GM18517 (cell line): ENCODE measurements around the gene MAFG.

Experiments used
- ATAC-seq: cut with Tn5 transposase; IDR thresholded peaks from one replicate; pipeline ENCODE4 v1.9.1; 2021; ENCODE audit warnings: mild to moderate bottlenecking, moderate library complexity; ENCODE audit not compliant: unreplicated experiment

MAFG gene

GRCh38 chr17:81911277-81911961 lies 16.1 kb downstream of the MAFG start, which contains the start of gene PCYT2:
Gene PCYT2, minus strand, starts transcription at chr17:81911399. Its CDS starts 44 bp downstream, at chr17:81911355.
- ATAC-seq = peak; percentile 43

- peak; percentile 38 for ATAC-seq
These were observed 16.7 kb downstream of the MAFG start for GRCh38 chr17:81910840-81911276.

GRCh38 chr17:81909966-81910839 lies 17.3 kb downstream of the MAFG start:
- no peak for ATAC-seq

GRCh38 chr17:81909231-81909630 lies 18.3 kb downstream of the MAFG start:
- ATAC-seq = no peak

GRCh38 chr17:81908793-81909192 lies 18.7 kb downstream of the MAFG start:
- no peak for ATAC-seq

GRCh38 chr17:81907219-81908145 lies 20.1 kb downstream of the MAFG start:
- ATAC-seq = no peak

- no peak for ATAC-seq
These were observed 20.9 kb downstream of the MAFG start for GRCh38 chr17:81906476-81907218.

- ATAC-seq = no peak
These were observed 21.5 kb downstream of the MAFG start for GRCh38 chr17:81905993-81906392.

GRCh38 chr17:81905424-81905875 lies 22.1 kb downstream of the MAFG start:
- no peak for ATAC-seq

GRCh38 chr17:81904600-81905423 lies 22.7 kb downstream of the MAFG start:
- ATAC-seq = no peak

GRCh38 chr17:81903896-81904599 lies 23.5 kb downstream of the MAFG start:
- ATAC-seq = no peak

GRCh38 chr17:81903415-81903831 lies 24.1 kb downstream of the MAFG start:
- no peak for ATAC-seq

GRCh38 chr17:81902653-81903414 lies 24.7 kb downstream of the MAFG start:
- ATAC-seq = no peak

GRCh38 chr17:81902023-81902652 lies 25.4 kb downstream of the MAFG start, which contains the start of gene NPB:
Gene NPB, plus strand, starts transcription at chr17:81902238. Its CDS starts 40 bp downstream, at chr17:81902278.
- ATAC-seq = no peak

- ATAC-seq = no peak
These were observed 26.1 kb downstream of the MAFG start for GRCh38 chr17:81901167-81902022.

- no peak for ATAC-seq
These were observed 27.2 kb downstream of the MAFG start for GRCh38 chr17:81900181-81900820.
